PFSK-1 (cell line): ENCODE measurements around the gene SAP25.

ENCODE experiments used
- FOXP2 ChIP-seq: optimal IDR thresholded peaks from 2 replicates; pipeline ENCODE3; 2011; ENCODE audit warnings: borderline replicate concordance, control low read depth, inconsistent platforms; ENCODE audit not compliant: insufficient read depth; ENCODE audit errors: extremely low read length, extremely low read depth
- POLR2AphosphoS5 ChIP-seq: IDR thresholded peaks from 2 replicates; pipeline ENCODE4 v1.6.1; 2012; ENCODE audit warnings: low read depth, mild to moderate bottlenecking, control low read depth, low read length, moderate library complexity
- REST ChIP-seq, 2 experiments: IDR thresholded peaks; 2 replicates each; pipeline versions ENCODE4 v1.6.1 to v1.8.0; 2011 to 2012; ENCODE audit warnings: low read depth in 2 of 2, low read length in 2 of 2, control low read depth in 1 of 2, inconsistent platforms in 1 of 2, mild to moderate bottlenecking in 1 of 2, moderate library complexity in 1 of 2; ENCODE audit not compliant: insufficient read depth in 1 of 2
- SIN3A ChIP-seq: IDR thresholded peaks from 2 replicates; pipeline ENCODE4 v1.6.1; 2012; ENCODE audit warnings: mild to moderate bottlenecking, low read length, moderate library complexity, borderline replicate concordance; ENCODE audit not compliant: insufficient read depth
- TAF1 ChIP-seq: IDR thresholded peaks from 2 replicates; pipeline ENCODE4 v1.6.1; 2012; ENCODE audit warnings: low read length, control low read depth, borderline replicate concordance; ENCODE audit not compliant: insufficient read depth

Gene SAP25

GRCh38 chr7:100575206-100575631 lies 1.5 kb upstream of the SAP25 start:
- TF ChIP-seq REST (IDR thresholded peaks at IDR 0.05; ENCODE audit: insufficient read depth in 1 of 2, low read depth in 2 of 2, low read length in 2 of 2): no peak
- no peak for TF ChIP-seq TAF1
- no peak for TF ChIP-seq FOXP2
- TF ChIP-seq POLR2AphosphoS5: no peak
- TF ChIP-seq SIN3A: no peak

- TF ChIP-seq POLR2AphosphoS5 (no peak), REST (IDR thresholded peaks at IDR 0.05; ENCODE audit: insufficient read depth in 1 of 2, low read depth in 2 of 2, low read length in 2 of 2) (no peak), TAF1 (no peak), SIN3A (no peak), FOXP2 (no peak)
Measured at GRCh38 chr7:100574362-100575205, 884 bp upstream of the SAP25 start.

- TF ChIP-seq REST (IDR thresholded peaks at IDR 0.05; ENCODE audit: insufficient read depth in 1 of 2, low read depth in 2 of 2, low read length in 2 of 2) (no peak), POLR2AphosphoS5 (no peak), TAF1 (no peak), SIN3A (no peak), FOXP2 (no peak)
Measured at GRCh38 chr7:100572949-100573675, 588 bp downstream of the SAP25 start.

GRCh38 chr7:100572281-100572948 lies 1.3 kb downstream of the SAP25 start:
- no peak for TF ChIP-seq POLR2AphosphoS5
- no peak for TF ChIP-seq SIN3A
- no peak for TF ChIP-seq REST (IDR thresholded peaks at IDR 0.05; ENCODE audit: insufficient read depth in 1 of 2, low read depth in 2 of 2, low read length in 2 of 2)
